22Rv1 (cell line): Measurements from ENCODE around the gene DIAPH2.

ENCODE experiments used
- ZFX ChIP-seq: fragments of 450-650 bp; IDR thresholded peaks from 2 replicates; pipeline ENCODE4 v1.6.1; 2017; ENCODE audit warnings: antibody characterized with exemption, borderline replicate concordance
- TF ChIP-seq, protein P1 (sequence below): fragments of 450-650 bp; IDR thresholded peaks from 2 replicates; pipeline ENCODE4 v1.5.1; 2017; ENCODE audit warnings: mild to moderate bottlenecking

DNA sequence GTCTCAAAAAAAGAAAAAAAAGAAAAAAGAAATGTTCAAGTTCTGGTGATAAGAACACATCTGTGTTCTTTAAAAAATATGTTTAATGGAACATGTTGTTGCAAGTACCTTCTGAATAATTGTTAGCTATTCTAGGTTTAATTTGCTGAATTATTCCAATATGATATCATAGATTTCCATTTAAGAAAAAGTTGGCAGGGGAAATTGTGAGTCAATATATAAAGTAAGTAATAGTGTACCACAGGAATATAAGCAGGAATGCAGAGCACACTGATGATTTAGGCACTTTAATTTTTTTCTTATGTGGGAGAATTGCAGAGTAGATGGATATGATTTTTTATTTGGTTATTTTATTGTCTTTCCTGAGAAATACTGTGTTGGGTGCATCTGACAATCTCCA is 389.8 kb downstream of the DIAPH2 start:
- TF ChIP-seq, protein P1, sequence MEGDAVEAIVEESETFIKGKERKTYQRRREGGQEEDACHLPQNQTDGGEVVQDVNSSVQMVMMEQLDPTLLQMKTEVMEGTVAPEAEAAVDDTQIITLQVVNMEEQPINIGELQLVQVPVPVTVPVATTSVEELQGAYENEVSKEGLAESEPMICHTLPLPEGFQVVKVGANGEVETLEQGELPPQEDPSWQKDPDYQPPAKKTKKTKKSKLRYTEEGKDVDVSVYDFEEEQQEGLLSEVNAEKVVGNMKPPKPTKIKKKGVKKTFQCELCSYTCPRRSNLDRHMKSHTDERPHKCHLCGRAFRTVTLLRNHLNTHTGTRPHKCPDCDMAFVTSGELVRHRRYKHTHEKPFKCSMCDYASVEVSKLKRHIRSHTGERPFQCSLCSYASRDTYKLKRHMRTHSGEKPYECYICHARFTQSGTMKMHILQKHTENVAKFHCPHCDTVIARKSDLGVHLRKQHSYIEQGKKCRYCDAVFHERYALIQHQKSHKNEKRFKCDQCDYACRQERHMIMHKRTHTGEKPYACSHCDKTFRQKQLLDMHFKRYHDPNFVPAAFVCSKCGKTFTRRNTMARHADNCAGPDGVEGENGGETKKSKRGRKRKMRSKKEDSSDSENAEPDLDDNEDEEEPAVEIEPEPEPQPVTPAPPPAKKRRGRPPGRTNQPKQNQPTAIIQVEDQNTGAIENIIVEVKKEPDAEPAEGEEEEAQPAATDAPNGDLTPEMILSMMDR, result no peak
- no peak for TF ChIP-seq ZFX
